A673 (cell line): ENCODE data around the gene CD163. TPM values are rescaled to one million over a fixed set of nuclear protein-coding genes. Genes with fewer than 3 reads are reported as not detected.

Experiments used
- BruUV-seq: library from RNA; stranded (reverse); fragments of 400-500 nt; replicated peaks from 2 replicates; lab custom pipeline; 2021; lab: Mats Ljungman, UMichigan
- CTCF ChIA-PET: fragments of 300-600 bp; sonication (Branson Sonifier 250); formaldehyde crosslinking; loops from one replicate; lab custom pipeline; 2022; ENCODE audit warnings: antibody characterized with exemption; lab: Charles Lee
- POLR2A ChIA-PET: fragments of 300-600 bp; sonication (Branson Sonifier 250); formaldehyde crosslinking; loops from one replicate; lab custom pipeline; 2022; ENCODE audit warnings: antibody characterized with exemption; ENCODE audit not compliant: low non-redundant PET; lab: Charles Lee
- DNase-seq: peaks from one replicate; pipeline ENCODE4 v3.0.0-alpha.2; 2015; ENCODE audit warnings: low spot score
- H3K27ac ChIP-seq: fragments of 200-600 bp; sonication (generic); 2 replicates; pipeline ENCODE4 v1.5.1; 2016; ENCODE audit warnings: mixed run types, low read depth, mild to moderate bottlenecking, mixed read lengths, antibody characterized with exemption, low read length; ENCODE audit not compliant: poor library complexity, severe bottlenecking
- H3K27me3 ChIP-seq: fragments of 200-600 bp; sonication (generic); replicated peaks from 2 replicates; pipeline ENCODE4 v1.6.1; 2017; ENCODE audit warnings: mixed run types, low read depth, mild to moderate bottlenecking, mixed read lengths, antibody characterized with exemption, low read length; ENCODE audit not compliant: insufficient read depth, poor library complexity
- H3K36me3 ChIP-seq: fragments of 200-600 bp; sonication (generic); 2 replicates; pipeline ENCODE4 v1.6.1; 2016; ENCODE audit warnings: mixed run types, mild to moderate bottlenecking, mixed read lengths, antibody characterized with exemption, low read length; ENCODE audit not compliant: insufficient read depth, poor library complexity, severe bottlenecking
- H3K4me1 ChIP-seq: fragments of 200-600 bp; sonication (generic); 2 replicates; pipeline ENCODE4 v1.6.1; 2017; ENCODE audit warnings: mixed run types, mild to moderate bottlenecking, mixed read lengths, antibody characterized with exemption, low read length; ENCODE audit not compliant: insufficient read depth, poor library complexity, severe bottlenecking
- H3K4me3 ChIP-seq: fragments of 200-600 bp; sonication (generic); 2 replicates; pipeline ENCODE4 v1.5.1; 2016; ENCODE audit warnings: low read depth, mixed run types, mild to moderate bottlenecking, mixed read lengths, low read length; ENCODE audit not compliant: poor library complexity, severe bottlenecking
- H3K9me3 ChIP-seq: fragments of 200-600 bp; sonication (generic); 2 replicates; pipeline ENCODE4 v1.6.1; 2016; ENCODE audit warnings: mixed run types, low read depth, mild to moderate bottlenecking, mixed read lengths, antibody characterized with exemption, low read length; ENCODE audit not compliant: poor library complexity, severe bottlenecking
- EZH2 ChIP-seq: fragments of 200-600 bp; sonication (generic); IDR thresholded peaks from 2 replicates; pipeline ENCODE4 v1.6.1; 2017; ENCODE audit warnings: borderline replicate concordance, low read depth, mild to moderate bottlenecking, mixed read lengths, antibody characterized with exemption, low read length; ENCODE audit not compliant: poor library complexity, severe bottlenecking
- intact Hi-C: fragments of 100-400 bp; cut with micrococcal nuclease; formaldehyde crosslinking; loops from one replicate; pipeline ENCODE4 v1.10.0; 2022; ENCODE audit not compliant: unreplicated experiment
- total RNA-seq: library from RNA; stranded (reverse); gene quantifications from 2 replicates; pipeline ENCODE4 v1.2.3, GENCODE V29; 2021
- TF ChIP-seq, protein P1 (sequence below): fragments of 300-800, 200-600 bp; sonication (generic); conservative IDR thresholded peaks from 2 replicates; pipeline ENCODE4 v1.5.1; 2017; ENCODE audit warnings: low read depth, mild to moderate bottlenecking, antibody characterized with exemption, low read length, moderate library complexity, mixed read lengths

Gene CD163
- total RNA-seq, 1 experiment from 2014 or later, result 0.41 TPM

DNA sequence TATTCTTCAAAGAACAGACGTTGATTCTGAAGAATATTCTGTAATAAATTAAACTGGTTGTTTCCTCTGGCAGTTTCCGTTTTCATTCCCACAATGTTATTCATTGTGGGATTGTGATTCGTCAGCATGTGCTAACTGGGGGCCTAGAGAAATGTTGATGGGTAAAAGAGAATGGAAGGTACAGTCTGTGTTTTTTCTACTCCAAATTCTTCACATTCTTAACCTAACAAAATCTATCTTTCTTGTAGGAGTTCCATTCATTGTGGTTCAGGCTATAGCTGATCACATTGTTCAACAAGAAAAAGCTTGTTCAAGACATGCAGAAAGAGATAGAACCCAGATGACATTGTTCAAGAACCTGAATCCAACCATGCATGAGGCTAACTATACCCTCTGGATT lies 5.9 kb downstream of the CD163 start:
- Histone ChIP-seq H3K27me3 (no peaks in the 10 kb centered on the region), H3K4me1 (no peaks in the 10 kb centered on the region), H3K27ac (no peak overlapping the region), H3K4me3 (no peak overlapping the region), H3K9me3 (no peaks in the 10 kb centered on the region), H3K36me3 (no peaks in the 10 kb centered on the region)
- ChIA-PET POLR2A (no interaction called here), CTCF (no interaction called here)
- DNase-seq, result no peak
- BruUV-seq, result no TSS peak
- intact Hi-C loops, result no loop called here
- TF ChIP-seq, protein P1, sequence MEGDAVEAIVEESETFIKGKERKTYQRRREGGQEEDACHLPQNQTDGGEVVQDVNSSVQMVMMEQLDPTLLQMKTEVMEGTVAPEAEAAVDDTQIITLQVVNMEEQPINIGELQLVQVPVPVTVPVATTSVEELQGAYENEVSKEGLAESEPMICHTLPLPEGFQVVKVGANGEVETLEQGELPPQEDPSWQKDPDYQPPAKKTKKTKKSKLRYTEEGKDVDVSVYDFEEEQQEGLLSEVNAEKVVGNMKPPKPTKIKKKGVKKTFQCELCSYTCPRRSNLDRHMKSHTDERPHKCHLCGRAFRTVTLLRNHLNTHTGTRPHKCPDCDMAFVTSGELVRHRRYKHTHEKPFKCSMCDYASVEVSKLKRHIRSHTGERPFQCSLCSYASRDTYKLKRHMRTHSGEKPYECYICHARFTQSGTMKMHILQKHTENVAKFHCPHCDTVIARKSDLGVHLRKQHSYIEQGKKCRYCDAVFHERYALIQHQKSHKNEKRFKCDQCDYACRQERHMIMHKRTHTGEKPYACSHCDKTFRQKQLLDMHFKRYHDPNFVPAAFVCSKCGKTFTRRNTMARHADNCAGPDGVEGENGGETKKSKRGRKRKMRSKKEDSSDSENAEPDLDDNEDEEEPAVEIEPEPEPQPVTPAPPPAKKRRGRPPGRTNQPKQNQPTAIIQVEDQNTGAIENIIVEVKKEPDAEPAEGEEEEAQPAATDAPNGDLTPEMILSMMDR, result no peak
- TF ChIP-seq EZH2, result no peak

- POLR2A ChIA-PET, result no interaction called here
- intact Hi-C loops, result no loop called here
- CTCF ChIA-PET, result no interaction called here
These were observed 7.1 kb downstream of the CD163 start for GRCh38 chr12:7496451-7496850.

GRCh38 chr12:7495136-7495535 lies 8.4 kb downstream of the CD163 start:
- TF ChIP-seq, protein P1, result no peak
- Histone ChIP-seq H3K27me3 (no peaks in the 10 kb centered on the region), H3K36me3 (no peaks in the 10 kb centered on the region), H3K27ac (no peak overlapping the region), H3K4me1 (no peaks in the 10 kb centered on the region), H3K9me3 (no peaks in the 10 kb centered on the region), H3K4me3 (no peak overlapping the region)
- intact Hi-C loops, result no loop called here
- no TSS peak for BruUV-seq
- ChIA-PET CTCF (no interaction called here), POLR2A (no interaction called here)
- DNase-seq, result no peak

More at GRCh38 chr12:7496451-7496850, 7.1 kb downstream of the CD163 start:
- H3K36me3 ChIP-seq, result no peaks in the 10 kb centered on the region
- H3K9me3 ChIP-seq, result no peaks in the 10 kb centered on the region
- no peak overlapping the region for H3K27ac ChIP-seq
- no peaks in the 10 kb centered on the region for H3K4me1 ChIP-seq
- H3K27me3 ChIP-seq, result no peaks in the 10 kb centered on the region
- H3K4me3 ChIP-seq, result no peak overlapping the region
- no peak for TF ChIP-seq EZH2
- TF ChIP-seq, protein P1, result no peak
- no TSS peak for BruUV-seq
- no peak for DNase-seq
